ENCODE results near the gene ZFYVE9. TPM values are rescaled to one million over a fixed set of nuclear protein-coding genes. Genes with fewer than 3 reads are reported as not detected.

The ZFYVE9 gene
- total and polyA plus RNA-seq, 2 of the 8 experiments (the other 6 are each of a cell fraction or from before 2014, with no cell fraction given) = 5.8 to 26.5 TPM

GRCh38 chr1:52355847-52356505 is 214.1 kb downstream of the ZFYVE9 start (continued):
- TF ChIP-seq HDAC6 (IDR thresholded peaks at IDR 0.05; ENCODE audit: low read depth, low read length) (no peak), JUN (IDR thresholded peaks at IDR 0.05; ENCODE audit: low read depth, low read length) (no peak), SP2 (IDR thresholded peaks at IDR 0.05; ENCODE audit: low read length) (no peak), KDM5A (IDR thresholded peaks at IDR 0.05; ENCODE audit: low read length) (no peak), CHD1 (IDR thresholded peaks at IDR 0.05; ENCODE audit: low read depth, low read length) (no peak), KDM1A (IDR thresholded peaks at IDR 0.05; ENCODE audit: borderline replicate concordance, low read length) (no peak)

Data from H1 (cell line).